NCI-H460 (cell line): Measurements from ENCODE around the gene MCM7. TPM values are rescaled to one million over a fixed set of nuclear protein-coding genes. Genes with fewer than 3 reads are reported as not detected.

Experiments used
- DNase-seq: peaks from one replicate; pipeline ENCODE4 v3.0.0-alpha.2; 2016; ENCODE audit warnings: low read depth; ENCODE audit errors: extremely low read depth
- total RNA-seq: library from RNA; depleted of rRNA; stranded (reverse); fragments of >200 nt; shearing (Covaris generic); gene quantifications from 2 replicates; pipeline ENCODE4 v1.2.3, GENCODE V29; 2014

The MCM7 gene
- total RNA-seq, 1 experiment from 2014 or later = 91.0 TPM

GRCh38 chr7:100098913-100099312 lies 2.3 kb downstream of the MCM7 start:
- no peak for DNase-seq

GRCh38 chr7:100095704-100096103 lies 5.5 kb downstream of the MCM7 start:
- DNase-seq = no peak

- DNase-seq = no peak
Observed at GRCh38 chr7:100095289-100095688, 5.9 kb downstream of the MCM7 start.

- no peak for DNase-seq
Observed at GRCh38 chr7:100093925-100094486, 7.2 kb downstream of the MCM7 start.

GRCh38 chr7:100093498-100093897 lies 7.7 kb downstream of the MCM7 start:
- DNase-seq = no peak

GRCh38 chr7:100093054-100093453 lies 8.1 kb downstream of the MCM7 start:
- DNase-seq = no peak

- no peak for DNase-seq
Observed at GRCh38 chr7:100091411-100092181, 9.6 kb downstream of the MCM7 start.

GRCh38 chr7:100090527-100091410 lies 10.4 kb downstream of the MCM7 start:
- no peak for DNase-seq

GRCh38 chr7:100089458-100090196 lies 11.6 kb downstream of the MCM7 start:
- DNase-seq = no peak

GRCh38 chr7:100088621-100089457 lies 12.4 kb downstream of the MCM7 start, which contains the start of gene COPS6:
TSS of gene COPS6 (plus strand) at chr7:100088969. CDS start at chr7:100088991, 22 bp downstream.
- DNase-seq = peak; percentile 66

- DNase-seq = no peak
Observed at GRCh38 chr7:100088095-100088620, 13.0 kb downstream of the MCM7 start.

GRCh38 chr7:100087055-100087750 lies 14.0 kb downstream of the MCM7 start:
- no peak for DNase-seq

- no peak for DNase-seq
Observed at GRCh38 chr7:100085515-100085914, 15.7 kb downstream of the MCM7 start.

- DNase-seq = no peak
Observed at GRCh38 chr7:100082978-100083377, 18.2 kb downstream of the MCM7 start.

GRCh38 chr7:100081535-100082102 lies 19.6 kb downstream of the MCM7 start, which contains the start of gene ZNF3:
TSS of gene ZNF3 (minus strand) at chr7:100081723. CDS start at chr7:100077357, 4,366 bp downstream.
- peak; percentile 99 for DNase-seq

- DNase-seq = no peak
Observed at GRCh38 chr7:100080907-100081534, 20.2 kb downstream of the MCM7 start.

GRCh38 chr7:100079024-100079560 lies 22.1 kb downstream of the MCM7 start:
- no peak for DNase-seq

- DNase-seq = no peak
Observed at GRCh38 chr7:100077205-100077604, 24.0 kb downstream of the MCM7 start.
